8988T (cell line): Measurements from ENCODE around the gene RXFP2.

Experiments used
- DNase-seq: peaks from one replicate; pipeline ENCODE4 v3.0.0; 2011

Gene RXFP2

DNA sequence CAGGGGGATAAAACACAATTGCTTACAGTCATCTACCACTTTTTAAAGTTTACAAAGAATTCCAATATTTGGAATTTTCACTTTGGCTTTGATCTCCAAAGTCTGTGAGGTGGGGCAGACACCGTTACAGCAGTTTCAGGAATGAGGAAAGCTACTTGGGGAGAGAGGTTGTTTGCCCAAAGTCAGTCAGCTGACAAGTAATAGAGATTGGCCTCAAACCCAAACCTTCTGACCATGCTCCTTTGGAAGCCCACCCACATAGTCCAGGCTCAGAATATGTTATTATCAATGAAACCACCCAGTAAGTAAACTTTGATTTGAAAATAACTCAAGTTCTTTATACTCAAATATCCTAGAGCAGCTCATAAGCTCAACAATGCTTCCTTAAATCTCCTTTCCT is 29.0 kb downstream of the RXFP2 start:
- no peak for DNase-seq

DNA sequence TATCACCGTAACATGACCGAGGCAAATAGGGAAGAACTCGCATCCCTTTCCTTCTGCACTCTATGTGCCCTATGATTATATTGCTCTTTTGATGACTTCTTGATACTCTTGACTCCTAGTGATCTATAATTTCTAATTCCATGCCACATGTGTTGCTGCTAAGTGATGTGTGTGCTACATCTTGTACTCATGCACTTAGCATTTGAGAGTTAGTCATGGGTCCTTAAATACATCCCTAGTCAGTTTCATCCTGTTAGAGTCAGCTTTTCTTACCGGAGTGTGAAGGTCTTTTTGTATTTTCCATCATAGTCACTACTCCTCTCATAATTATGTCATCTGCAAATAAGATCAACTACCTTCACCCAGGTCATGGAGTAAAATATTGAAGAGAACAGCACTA is 30.2 kb downstream of the RXFP2 start:
- no peak for DNase-seq

DNA sequence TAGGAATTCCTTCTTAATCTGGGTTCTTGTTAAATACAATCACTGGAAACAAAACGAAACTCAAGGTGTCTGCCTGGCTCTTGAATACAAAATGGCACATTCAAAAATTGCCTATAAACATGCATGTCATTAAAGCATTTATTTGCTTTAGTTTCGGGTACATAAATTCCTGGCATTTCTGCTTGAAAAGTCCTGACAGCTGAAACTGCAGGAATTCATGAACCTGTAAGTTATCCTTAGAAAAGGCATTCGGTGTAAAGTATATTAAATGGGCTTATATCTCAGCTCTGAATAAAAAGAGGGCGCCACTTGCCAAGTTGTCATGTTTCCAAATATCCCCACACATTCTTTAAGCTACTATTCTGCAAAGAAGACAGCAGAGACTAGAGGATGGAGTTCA is 32.9 kb downstream of the RXFP2 start:
- DNase-seq, result no peak

DNA sequence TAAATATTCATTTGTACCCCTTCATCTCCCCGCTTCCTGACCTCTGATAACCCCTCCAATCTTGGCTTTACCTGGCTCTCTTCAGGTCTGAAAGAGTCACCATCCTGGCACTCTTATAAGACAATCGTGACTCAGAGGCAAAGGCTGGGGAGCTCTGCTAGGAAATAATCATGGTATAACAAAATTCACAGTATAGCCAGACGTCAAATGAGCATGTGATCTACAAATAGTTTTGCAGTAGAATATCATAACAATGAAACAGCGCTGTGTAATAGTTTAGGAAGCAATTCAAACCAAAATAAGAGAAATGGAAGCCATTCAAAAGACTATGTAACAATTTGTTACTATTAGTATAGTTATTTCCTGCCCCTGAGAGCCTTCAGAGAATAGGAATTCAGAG is 34.2 kb downstream of the RXFP2 start:
- no peak for DNase-seq

DNA sequence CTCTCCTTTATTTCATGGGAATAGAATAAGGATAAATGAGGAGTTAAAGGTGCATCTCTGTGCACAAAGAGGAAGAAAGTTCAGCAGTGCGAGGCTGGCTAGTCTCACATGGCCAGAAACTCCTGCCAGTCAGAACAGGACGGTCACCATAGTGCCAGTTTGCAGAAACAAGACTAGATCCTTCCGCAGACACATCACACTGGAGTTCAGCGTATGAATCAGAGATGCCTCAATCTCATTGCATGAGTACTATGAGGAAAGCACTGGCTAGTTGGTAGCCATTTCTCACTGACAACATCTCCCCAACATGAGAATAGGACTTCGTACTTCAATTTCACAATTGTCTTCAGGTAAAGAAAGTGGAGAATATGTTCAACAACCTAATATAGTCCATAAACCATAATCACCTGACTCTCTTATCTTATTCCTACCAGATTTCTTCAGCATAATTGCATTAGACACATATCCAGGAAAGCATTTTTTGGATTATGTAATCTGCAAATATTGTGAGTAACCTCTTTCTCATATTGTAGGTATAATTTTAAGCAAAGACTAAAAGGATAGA is 34.9 kb downstream of the RXFP2 start:
- DNase-seq, result no peak

DNA sequence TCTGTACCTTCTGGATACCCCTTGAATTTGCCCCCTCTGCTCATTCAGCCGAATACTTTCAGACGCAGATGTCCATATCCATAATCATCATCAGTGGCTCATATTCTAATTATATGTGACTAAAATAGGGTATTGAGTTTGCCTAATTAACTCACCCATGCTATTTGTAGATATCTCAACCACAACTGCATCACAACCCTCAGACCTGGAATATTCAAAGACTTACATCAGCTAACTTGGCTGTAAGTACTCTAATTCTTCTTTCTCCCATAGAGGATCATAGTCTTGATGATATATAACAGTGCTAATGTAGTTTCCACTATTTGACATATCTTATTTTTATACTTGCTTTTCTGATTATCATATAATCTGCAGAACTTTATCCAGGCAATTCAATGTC is 35.8 kb downstream of the RXFP2 start:
- no peak for DNase-seq

DNA sequence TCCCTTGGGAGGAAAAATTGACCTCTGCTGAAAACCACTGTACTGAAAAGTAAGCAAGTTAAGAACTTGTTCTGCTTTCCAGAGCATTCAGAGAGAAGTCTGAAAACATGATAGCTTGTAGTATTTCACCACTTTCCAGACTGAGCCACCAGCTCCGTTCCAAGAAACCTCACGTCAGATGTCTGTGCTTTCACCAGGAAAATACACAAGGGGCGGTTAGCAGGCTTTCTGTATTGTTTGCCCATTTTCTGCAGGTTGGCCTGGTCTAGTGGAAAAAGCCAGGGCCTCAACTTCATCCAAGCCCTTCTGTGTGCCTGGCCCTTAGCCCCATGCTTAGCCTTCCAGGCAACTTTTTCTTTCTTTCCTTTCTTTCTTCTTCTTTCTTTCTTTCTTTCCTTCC is 36.4 kb downstream of the RXFP2 start:
- no peak for DNase-seq

DNA sequence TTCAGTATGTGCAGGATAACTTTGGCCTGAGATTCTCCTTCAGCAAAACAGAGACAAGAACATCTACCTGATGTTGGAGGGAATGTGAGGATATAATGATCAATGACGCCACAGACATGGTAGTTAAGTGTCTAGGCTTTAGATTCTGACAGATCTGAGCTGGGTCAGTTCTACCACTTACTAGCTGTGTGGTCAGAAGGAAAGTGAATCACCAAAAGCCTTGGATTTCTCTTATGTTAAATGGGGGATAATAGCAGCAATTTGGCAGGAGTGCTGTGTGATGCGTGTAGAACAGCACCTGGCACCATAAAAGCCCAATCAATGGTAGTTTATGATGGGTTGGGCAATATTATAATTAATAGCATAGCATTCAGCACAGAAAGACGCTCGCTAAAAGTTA is 41.7 kb downstream of the RXFP2 start:
- DNase-seq, result no peak

DNA sequence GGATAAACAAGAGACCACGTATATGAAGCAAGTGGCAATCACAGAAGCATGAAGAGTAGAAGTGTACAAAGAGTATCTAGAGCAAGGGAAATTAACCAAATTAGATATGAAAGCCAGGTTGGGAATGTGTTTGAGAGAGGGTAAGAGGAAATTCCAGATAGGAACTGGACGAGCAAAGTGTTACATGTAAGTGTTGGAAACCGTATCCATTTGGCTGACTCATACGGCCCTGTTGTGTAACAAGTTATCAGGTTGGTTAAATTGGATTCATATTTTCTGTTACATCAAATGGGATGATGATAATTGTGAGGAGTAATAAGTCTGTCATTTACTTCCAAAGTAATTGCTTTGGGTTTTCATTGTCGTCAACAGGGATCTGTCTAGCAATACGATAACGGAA is 46.7 kb downstream of the RXFP2 start:
- DNase-seq, result no peak

DNA sequence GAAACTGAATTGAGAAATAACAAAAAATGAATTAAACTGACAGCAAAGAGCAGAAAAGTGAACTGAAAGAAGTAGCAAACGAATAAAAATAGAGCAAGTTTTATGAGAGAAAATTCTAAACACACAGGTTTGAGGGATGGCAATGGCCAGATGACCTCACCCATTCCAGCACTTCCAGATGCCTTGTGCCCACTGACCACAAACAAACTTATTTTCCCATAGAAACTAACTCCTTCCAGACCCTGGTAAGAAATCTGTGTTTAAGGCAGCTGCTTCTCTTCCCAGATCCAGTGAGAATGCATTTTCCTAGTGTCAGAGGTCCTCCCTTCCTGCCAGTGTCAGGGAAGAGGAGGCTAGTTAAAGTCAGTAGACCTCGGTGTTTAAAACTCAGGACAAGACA is 51.7 kb downstream of the RXFP2 start:
- no peak for DNase-seq

DNA sequence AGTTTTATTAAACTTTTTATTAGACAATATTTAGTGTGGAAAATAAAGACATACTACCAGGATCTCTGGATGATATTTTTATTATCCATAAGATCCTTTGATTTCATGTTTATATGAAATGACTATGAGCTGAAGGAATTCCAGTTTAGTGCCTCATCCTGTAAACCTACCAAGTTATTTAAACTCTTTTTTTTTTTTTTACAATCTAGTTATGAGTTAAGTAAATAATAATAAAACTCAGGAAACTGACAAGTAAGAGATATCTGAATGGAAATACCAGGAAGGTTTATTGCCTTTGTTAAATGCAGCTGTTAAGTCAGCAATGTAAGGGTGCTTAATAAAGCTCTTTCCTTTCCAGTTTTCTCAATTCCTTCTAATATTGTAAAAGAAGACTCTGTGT is 53.9 kb downstream of the RXFP2 start:
- no peak for DNase-seq

DNA sequence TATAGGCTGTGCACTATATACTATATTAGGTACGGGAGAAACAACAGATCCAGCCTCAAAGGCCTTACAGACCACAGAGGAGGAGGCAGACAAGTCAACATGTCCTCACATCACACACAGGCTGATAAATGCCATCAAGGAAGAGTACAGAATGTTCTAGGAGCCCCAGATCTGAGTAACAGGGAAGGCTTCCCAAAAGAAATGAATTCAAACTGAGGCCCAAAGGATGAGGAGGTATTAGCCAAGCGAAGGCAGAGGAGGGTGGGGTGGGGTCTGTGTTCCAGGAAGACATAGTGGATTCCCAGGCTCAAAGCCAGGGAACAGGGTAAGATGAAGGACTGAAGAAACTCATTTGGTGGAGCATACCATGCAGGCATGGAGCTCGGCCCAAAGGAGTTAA is 55.1 kb downstream of the RXFP2 start:
- DNase-seq, result no peak

DNA sequence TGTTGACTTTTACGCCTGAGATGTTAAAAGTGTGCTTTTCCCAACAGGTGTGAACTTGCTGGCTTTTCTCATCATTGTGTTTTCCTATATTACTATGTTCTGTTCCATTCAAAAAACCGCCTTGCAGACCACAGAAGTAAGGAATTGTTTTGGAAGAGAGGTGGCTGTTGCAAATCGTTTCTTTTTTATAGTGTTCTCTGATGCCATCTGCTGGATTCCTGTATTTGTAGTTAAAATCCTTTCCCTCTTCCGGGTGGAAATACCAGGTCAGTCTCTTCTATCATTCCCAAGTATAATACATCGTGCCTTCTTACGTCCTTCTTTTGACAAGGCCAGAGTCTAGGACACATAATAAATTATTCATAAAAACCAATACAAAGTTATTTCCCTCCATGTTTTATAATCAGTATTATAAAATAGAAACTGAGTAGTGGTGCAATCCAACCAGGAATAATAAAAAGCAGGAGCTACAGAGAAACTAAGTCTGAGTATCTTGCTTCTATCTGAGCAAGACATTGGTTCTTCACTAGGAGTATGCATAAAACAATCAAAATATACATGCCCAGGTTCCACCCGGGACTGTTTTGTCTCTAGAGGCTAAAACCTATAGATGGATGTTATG is 57.9 kb downstream of the RXFP2 start:
- DNase-seq, result no peak

DNA sequence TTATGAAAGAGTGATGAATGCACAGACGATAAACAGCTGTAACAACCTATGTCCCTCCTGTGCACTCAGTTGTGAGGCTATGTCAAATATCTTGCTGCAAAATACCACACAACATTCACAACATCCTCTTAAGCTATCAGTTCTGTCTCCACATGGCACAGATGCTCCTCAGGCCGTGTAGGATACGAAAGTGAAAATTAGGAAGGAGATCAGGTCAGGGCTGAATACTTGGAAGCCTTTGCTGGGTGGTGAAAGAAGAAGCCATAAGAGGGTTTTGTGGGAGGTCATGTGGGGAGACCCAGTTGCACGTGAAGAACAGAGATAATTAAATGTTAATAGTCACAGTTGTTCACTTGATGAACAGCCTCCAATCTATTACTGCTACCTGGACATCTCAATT is 58.9 kb downstream of the RXFP2 start:
- no peak for DNase-seq

DNA sequence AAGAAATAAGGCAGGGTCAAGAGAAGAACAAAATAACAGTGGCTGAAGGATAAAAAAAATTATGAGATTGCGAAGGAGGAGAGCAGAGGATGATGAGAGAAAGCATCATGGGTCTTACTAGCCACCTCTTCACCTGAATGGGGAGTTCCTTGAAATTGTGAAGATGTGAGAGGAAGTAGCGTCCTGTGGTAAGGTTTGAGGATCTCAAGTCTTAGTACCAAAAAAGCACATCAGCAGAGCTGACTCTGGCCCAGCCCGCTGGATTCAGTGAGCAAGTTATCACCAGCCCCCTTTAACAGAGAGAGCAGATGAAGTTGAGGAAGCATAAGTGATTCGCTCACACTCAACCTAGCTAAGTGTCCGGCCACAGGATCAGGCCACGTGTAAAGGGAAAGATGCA is 61.8 kb downstream of the RXFP2 start:
- DNase-seq, result no peak

DNA sequence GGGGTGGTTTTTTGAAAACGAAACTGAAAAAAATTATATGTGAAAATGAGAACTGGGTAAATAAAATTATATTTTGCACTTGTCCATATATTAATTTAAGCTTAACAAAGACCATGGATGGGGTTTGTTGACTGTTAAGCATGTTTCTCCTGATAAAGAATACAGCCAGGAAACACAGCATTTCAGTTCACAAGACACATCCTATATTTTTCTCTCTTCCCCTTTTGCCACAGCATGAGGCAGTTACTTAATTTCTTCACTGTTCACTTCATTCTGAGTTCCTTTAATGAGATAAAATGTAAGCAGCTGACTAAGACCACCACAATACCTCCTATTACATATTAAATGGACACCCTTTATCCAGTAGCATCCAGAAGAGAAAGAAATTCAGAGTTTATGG is 64.0 kb downstream of the RXFP2 start:
- no peak for DNase-seq

DNA sequence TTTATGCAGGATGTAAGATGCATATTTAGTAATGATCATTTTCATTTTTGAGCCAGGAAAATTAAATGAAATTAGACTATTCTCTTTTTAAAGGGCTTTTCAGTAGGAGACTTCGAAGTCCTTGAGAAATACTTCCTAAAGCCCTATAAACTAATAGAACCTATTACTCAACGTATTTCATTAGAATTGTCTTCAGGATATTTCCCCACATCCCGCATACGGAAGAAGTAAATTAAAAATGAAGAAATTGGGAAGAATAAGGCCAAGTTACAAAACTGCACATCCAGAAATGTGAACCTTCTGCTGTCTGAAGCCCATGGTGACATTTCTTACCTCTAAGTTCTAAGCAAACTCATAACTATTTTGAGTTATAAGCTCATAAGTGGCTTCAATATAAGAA is 66.5 kb downstream of the RXFP2 start:
- DNase-seq, result no peak

DNA sequence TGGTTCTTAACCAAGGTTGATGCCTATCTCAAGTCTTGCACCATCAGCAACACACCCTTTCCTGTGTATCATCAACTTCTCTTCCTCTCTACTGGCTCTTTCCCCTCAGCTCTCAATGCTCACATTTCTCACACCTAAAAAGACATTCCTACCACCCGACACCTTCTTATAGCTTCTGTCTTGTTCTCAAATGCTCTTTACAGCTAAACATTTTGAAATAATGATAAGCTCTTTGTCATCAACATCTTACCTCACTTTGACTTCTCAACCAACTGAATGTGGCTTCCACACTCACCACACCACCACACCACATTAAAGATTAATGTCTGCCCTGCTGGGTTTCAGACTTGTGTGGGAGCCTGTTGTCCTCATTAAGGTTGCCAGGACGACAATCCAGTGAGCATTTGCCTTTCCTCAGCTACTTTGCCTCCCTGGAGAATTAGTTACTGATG is 67.8 kb downstream of the RXFP2 start:
- DNase-seq, result no peak

DNA sequence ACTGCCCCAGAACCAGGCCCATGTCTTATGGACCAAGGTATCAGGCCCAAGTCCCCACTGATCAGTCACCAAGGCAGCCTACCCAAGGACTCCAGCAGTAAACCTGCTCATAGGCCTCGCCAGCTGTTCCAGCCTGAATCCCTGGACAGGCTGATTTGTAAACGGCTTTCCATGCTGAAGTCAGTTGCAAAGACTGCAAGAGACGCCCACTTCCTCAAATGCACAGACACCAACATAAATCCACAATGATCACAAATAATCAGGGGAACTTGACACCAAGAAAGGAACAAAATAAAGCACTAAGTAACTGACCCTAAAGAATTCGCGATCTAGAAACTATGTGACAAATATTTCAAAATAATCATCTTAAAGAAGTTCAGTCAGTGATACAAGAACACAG is 75.2 kb downstream of the RXFP2 start:
- no peak for DNase-seq

DNA sequence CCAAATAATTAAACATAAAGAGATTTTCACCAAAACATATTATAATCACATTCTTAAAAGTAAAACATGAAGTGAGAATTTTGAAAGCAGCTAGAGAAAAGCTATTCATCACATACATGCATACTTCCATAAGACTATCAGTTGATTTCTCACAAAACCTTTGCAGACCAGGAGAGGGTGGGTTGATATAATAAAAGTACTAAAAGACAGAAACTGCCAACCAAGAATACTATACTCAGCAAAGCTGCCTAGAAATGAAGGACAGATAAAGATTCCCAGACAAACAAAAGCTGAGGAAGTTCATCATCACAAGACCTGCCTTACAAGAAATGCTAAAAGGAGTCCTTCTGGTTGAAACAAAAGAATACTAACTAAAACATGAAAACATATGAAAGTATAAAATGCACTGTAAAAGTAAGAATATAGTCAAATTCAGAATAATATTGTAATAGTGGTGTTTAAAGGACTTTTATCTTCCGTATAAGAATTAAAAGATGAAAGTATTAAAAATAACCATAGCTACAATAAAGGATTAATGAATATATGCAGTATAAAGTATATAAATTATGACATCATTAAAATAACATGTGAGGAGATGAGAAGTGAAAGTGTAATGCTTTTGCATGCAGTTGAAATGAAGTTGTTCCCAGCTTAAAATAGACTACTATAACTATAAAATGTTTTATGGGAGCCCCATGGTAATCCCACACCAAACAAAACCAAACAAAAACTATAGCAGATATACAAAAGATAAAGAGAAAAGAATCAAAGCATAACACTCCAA is 76.2 kb downstream of the RXFP2 start:
- no peak for DNase-seq

DNA sequence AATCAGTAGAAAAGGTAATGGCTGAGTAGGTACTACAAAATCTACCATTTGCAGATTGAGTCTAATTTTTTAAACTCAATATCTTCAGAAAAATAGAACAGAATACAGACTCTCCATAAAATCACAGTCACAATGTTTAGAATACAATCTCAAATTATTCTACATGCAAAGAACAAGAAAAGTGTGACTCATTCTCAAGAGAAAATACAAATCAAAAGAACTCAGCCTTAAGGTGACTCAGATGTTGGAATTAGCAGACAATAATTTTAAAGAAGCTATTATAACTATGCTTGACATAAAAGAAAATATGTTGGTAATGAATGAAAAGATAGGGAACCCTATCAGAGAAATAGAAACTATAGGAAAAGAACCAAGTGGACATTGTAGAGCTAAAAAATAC is 78.9 kb downstream of the RXFP2 start:
- no peak for DNase-seq

DNA sequence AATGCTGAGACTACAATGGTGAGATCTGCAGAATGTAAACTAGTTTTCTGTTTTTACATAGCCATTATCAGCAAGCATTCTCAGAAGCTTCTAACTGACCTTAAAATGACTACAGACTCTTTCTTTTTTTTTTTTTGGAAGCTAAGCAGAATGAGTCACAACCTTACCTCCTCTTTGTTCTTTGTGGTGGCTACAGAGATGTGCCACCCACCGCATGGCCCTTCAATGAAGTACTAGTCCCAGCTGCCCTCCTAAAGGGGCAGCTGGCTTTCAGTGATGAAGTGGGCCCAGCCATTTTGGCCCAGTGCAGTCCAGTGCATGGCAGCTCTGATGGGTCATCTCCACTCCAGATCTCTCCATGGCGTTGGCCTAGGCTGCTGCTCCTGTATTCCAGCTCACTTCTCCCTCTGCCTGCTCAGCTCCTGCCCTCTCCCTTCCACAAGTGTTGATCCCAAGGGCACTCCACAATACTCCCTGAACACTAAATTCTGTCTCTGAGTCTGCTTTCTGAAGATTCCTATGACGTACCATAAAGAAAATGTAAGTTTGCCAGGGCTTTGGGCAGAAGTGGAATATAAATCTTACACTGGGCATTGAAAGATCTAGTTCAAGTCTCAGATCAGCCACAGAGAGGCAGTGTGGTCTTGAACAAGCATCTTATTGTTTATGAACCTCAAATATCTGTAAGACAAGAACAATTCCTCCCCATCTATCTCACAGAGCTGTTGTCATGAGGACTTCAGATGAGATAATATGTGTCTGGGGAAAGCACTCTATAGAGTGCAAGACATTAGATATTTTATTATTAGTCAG is 85.6 kb downstream of the RXFP2 start:
- DNase-seq, result no peak

DNA sequence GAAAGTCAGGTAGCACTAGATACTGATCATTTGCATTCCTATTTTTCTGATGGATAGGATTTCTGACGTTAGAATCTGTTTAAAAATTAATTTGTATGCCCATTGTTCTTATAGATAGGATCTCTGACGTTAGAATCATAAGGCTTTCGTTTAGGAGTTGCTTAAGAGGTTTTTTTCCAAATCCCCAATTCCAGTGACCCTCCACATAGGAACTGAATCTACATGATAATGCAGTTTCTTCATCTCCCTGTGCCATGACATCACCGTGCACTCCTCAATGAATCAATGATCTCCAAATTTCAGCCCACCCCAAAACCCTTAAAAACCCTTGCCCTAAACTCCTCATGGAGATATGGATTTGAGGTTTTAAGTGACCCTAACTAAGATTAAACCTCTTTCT is 87.2 kb downstream of the RXFP2 start:
- DNase-seq, result no peak

DNA sequence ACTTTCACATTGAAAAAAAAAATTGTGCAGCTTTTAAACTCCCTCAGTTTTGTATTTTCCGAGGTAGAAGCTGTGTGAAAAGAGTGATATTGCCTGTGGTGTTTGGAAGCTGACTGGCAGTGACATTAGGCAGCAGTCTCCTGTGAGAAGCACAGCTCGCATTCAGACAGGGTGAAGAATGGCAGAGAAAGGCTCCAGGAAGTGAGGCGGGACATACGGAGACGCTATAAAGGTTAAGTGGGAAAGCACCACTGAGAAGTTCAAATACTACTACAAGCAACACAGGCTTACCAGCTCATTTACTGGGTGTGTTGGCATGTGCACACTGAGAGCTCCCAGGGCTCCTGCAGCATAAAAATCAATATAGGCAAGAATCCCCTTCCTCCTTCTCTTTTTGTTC is 88.4 kb downstream of the RXFP2 start:
- no peak for DNase-seq
